Loucy (cell line): ENCODE results near the gene BHLHE40.

Source experiments
- H2AFZ ChIP-seq: fragments of 200-600 bp; sonication (generic); 2 replicates; pipeline ENCODE4 v1.6.0; 2016; ENCODE audit warnings: antibody characterized with exemption, mild to moderate bottlenecking, low read length, moderate library complexity
- H3F3A ChIP-seq: fragments of 200-600 bp; 2 replicates; pipeline ENCODE4 v1.6.0; 2016; ENCODE audit warnings: antibody characterized with exemption, low read depth, mild to moderate bottlenecking
- H3K27me3 ChIP-seq: fragments of 200-600 bp; sonication (generic); 2 replicates; pipeline ENCODE4 v1.6.1; 2014; ENCODE audit warnings: low read length, mild to moderate bottlenecking; ENCODE audit not compliant: insufficient read depth, poor library complexity, severe bottlenecking
- H3K36me3 ChIP-seq: fragments of 200-600 bp; sonication (generic); 2 replicates; pipeline ENCODE4 v1.6.1; 2016; ENCODE audit warnings: low read length; ENCODE audit not compliant: insufficient read depth
- H3K4me1 ChIP-seq: fragments of 200-600 bp; sonication (generic); 2 replicates; pipeline ENCODE4 v1.5.1; 2014; ENCODE audit warnings: low read length, mild to moderate bottlenecking; ENCODE audit not compliant: insufficient read depth, poor library complexity, severe bottlenecking
- H3K4me2 ChIP-seq: fragments of 200-600 bp; sonication (generic); 2 replicates; pipeline ENCODE4 v1.6.0; 2014; ENCODE audit warnings: antibody characterized with exemption, low read length, low read depth, mild to moderate bottlenecking; ENCODE audit not compliant: poor library complexity, severe bottlenecking
- H3K4me3 ChIP-seq: fragments of 200-600 bp; sonication (generic); 2 replicates; pipeline ENCODE4 v1.5.1; 2014; ENCODE audit warnings: low read length, mild to moderate bottlenecking, mixed read lengths; ENCODE audit not compliant: poor library complexity, severe bottlenecking
- H3K79me2 ChIP-seq: fragments of 200-600 bp; sonication (generic); 2 replicates; pipeline ENCODE4 v1.6.1; 2014; ENCODE audit warnings: low read length; ENCODE audit not compliant: insufficient read depth
- H3K9ac ChIP-seq: fragments of 200-600 bp; sonication (generic); 2 replicates; pipeline ENCODE4 v1.6.0; 2014; ENCODE audit warnings: mild to moderate bottlenecking, low read depth, low read length, moderate library complexity; ENCODE audit not compliant: poor library complexity, severe bottlenecking
- H3K9me2 ChIP-seq: fragments of 200-600 bp; sonication (generic); replicated peaks from 2 replicates; pipeline ENCODE4 v1.6.1; 2016; ENCODE audit warnings: low read depth, low read length, mixed read lengths
- H3K9me3 ChIP-seq: fragments of 200-600 bp; sonication (generic); 2 replicates; pipeline ENCODE4 v1.6.1; 2014; ENCODE audit warnings: mild to moderate bottlenecking, antibody characterized with exemption, low read length, low read depth; ENCODE audit not compliant: insufficient read depth
- H4K20me1 ChIP-seq: fragments of 200-600 bp; sonication (generic); 2 replicates; pipeline ENCODE4 v1.6.0; 2014; ENCODE audit warnings: antibody characterized with exemption, low read length, mild to moderate bottlenecking; ENCODE audit not compliant: insufficient read depth, poor library complexity, severe bottlenecking
- EZH2phosphoT487 ChIP-seq: fragments of 200-600 bp; IDR thresholded peaks from 2 replicates; pipeline ENCODE4 v1.6.1; 2018; ENCODE audit warnings: antibody characterized with exemption, mild to moderate bottlenecking, moderate library complexity, borderline replicate concordance
- TF ChIP-seq, protein P1 (sequence below): fragments of 200-600 bp; sonication (generic); conservative IDR thresholded peaks from 2 replicates; pipeline ENCODE4 v1.5.1; 2014; ENCODE audit warnings: mild to moderate bottlenecking, antibody characterized with exemption, low read length

BHLHE40 gene

DNA sequence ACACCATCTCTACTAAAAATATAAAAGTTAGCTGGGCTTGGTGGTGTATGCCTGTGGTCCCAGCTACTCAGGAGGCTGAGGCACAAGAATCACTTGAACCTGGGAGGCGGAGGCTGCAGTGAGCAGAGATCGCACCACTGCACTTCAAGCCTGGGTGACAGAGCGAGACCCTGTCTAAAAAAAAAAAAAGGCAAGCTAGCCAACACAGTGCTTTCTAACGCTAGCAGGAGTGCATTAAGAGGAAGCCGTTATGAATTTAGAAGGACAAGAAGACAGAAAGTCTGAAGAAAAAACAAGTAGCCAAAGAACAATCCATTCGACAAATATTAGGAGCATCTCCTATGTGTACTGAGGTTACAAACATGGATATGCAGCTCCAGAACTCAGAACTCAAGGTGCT is 28.6 kb downstream of the BHLHE40 start:
- no peak for TF ChIP-seq EZH2phosphoT487
- TF ChIP-seq, protein P1, sequence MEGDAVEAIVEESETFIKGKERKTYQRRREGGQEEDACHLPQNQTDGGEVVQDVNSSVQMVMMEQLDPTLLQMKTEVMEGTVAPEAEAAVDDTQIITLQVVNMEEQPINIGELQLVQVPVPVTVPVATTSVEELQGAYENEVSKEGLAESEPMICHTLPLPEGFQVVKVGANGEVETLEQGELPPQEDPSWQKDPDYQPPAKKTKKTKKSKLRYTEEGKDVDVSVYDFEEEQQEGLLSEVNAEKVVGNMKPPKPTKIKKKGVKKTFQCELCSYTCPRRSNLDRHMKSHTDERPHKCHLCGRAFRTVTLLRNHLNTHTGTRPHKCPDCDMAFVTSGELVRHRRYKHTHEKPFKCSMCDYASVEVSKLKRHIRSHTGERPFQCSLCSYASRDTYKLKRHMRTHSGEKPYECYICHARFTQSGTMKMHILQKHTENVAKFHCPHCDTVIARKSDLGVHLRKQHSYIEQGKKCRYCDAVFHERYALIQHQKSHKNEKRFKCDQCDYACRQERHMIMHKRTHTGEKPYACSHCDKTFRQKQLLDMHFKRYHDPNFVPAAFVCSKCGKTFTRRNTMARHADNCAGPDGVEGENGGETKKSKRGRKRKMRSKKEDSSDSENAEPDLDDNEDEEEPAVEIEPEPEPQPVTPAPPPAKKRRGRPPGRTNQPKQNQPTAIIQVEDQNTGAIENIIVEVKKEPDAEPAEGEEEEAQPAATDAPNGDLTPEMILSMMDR, result no peak
- Histone ChIP-seq H4K20me1 (no peaks in the 10 kb centered on the region), H3K36me3 (no peaks in the 10 kb centered on the region), H3K4me1 (peaks cover 23% of the 10 kb centered on the region), H3K9ac (no peak overlapping the region), H3K9me3 (no peaks in the 10 kb centered on the region), H2AFZ (no peak overlapping the region), H3F3A (no peaks in the 10 kb centered on the region), H3K9me2 (no peaks in the 10 kb centered on the region), H3K79me2 (no peaks in the 10 kb centered on the region), H3K4me2 (no peak overlapping the region), H3K27me3 (no peaks in the 10 kb centered on the region), H3K4me3 (no peak overlapping the region)

DNA sequence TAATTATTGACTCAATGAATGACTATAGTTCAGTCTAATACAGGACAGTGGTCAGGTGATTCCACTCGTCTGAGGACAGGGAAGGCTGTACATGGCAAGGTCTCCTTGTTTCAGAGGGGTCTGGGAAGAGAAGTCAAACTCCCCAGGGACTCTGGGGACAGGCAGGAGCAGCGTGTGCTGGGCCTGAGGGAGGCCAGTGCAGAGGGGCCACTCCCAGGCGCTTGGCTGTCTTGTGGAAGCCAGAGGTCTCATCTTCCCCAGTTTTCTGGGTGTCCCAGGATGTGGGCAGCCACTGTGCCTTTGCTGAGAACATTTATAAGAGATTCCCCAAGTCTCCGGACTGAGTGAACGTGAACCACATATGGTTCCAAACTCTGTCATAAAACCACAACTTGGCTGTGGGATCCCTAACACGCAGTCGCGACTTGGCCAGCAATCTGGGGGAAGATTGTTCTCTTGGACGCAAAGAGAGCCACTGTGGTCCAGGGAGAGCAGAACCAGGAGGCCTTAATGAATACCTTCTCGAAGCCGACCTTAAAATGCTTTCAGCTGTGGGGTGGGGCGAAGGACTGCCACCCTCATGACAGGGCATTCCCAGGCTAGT is 30.4 kb downstream of the BHLHE40 start:
- no peak overlapping the region for H3K9ac ChIP-seq
- H4K20me1 ChIP-seq, result no peaks in the 10 kb centered on the region
- H3K27me3 ChIP-seq, result no peaks in the 10 kb centered on the region
- H3K79me2 ChIP-seq, result no peaks in the 10 kb centered on the region
- H2AFZ ChIP-seq, result no peak overlapping the region
- H3K9me2 ChIP-seq, result no peaks in the 10 kb centered on the region
- TF ChIP-seq, protein P1, result no peak
- TF ChIP-seq EZH2phosphoT487, result no peak
- H3K9me3 ChIP-seq, result no peaks in the 10 kb centered on the region
- no peaks in the 10 kb centered on the region for H3K36me3 ChIP-seq
- H3K4me3 ChIP-seq, result no peak overlapping the region
- H3K4me1 ChIP-seq, result peaks cover 32% of the 10 kb centered on the region
- no peaks in the 10 kb centered on the region for H3F3A ChIP-seq
- no peak overlapping the region for H3K4me2 ChIP-seq

DNA sequence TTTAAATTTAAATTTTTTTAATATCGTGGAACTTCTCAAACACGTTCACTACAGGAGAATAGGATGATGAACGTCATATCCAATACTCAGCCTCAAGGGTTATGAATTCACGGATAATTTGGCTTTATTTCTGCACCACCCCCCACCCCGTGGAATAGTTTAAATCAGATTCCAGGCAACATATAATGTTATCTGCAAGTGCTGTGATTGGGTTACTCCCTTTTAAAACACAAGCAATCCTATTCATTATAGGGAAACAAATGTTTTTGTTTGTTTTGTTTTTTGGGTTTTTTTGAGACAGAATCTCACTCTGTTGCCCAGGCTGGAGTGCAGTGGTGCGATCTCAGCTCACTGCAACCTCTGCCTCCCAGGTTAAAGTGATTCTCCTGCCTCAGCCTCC is 30.9 kb downstream of the BHLHE40 start:
- Histone ChIP-seq H3K27me3 (no peaks in the 10 kb centered on the region), H3K9me2 (no peaks in the 10 kb centered on the region)
- TF ChIP-seq EZH2phosphoT487, result no peak
- TF ChIP-seq, protein P1, result no peak

More for the DNA sequence above, 30.9 kb downstream of the BHLHE40 start:
- Histone ChIP-seq H2AFZ (no peak overlapping the region), H3K9me3 (no peaks in the 10 kb centered on the region), H4K20me1 (no peaks in the 10 kb centered on the region), H3K4me3 (no peak overlapping the region), H3K9ac (no peak overlapping the region), H3K36me3 (no peaks in the 10 kb centered on the region), H3K4me2 (no peak overlapping the region), H3K79me2 (no peaks in the 10 kb centered on the region), H3F3A (no peaks in the 10 kb centered on the region), H3K4me1 (peaks cover 32% of the 10 kb centered on the region)
